BJ (cell line): ENCODE results near the gene CSPG5. TPM values are rescaled to one million over a fixed set of nuclear protein-coding genes. Genes with fewer than 3 reads are reported as not detected.

Experiments
- CTCF ChIA-PET: fragments of 350-600 bp; formaldehyde crosslinking; extraction: SDS; loops from one replicate; lab custom pipeline; 2021; ENCODE audit warnings: antibody characterized with exemption, inconsistent platforms; lab: Yijun Ruan, JAX
- POLR2A ChIA-PET: fragments of 300-600 bp; sonication (Branson Sonifier 250); formaldehyde crosslinking; extraction: SDS; loops from one replicate; lab custom pipeline; 2021; ENCODE audit warnings: antibody characterized with exemption; lab: Charles Lee
- DNase-seq: peaks from one replicate; pipeline ENCODE4 v3.0.0-alpha.2; 2011; ENCODE audit warnings: low read depth
- H3K27me3 ChIP-seq: 2 replicates; pipeline ENCODE4 v1.6.0; 2011; ENCODE audit warnings: low read length; ENCODE audit not compliant: control insufficient read depth, insufficient read depth
- H3K36me3 ChIP-seq: 2 replicates; pipeline ENCODE4 v1.5.1; 2011; ENCODE audit warnings: low read length; ENCODE audit not compliant: control insufficient read depth, insufficient read depth
- H3K4me3 ChIP-seq: 2 replicates; pipeline ENCODE4 v1.5.1; 2011; ENCODE audit warnings: low read depth, mild to moderate bottlenecking, control low read depth, low read length
- polyA plus RNA-seq: library from polyadenylated mRNA; depleted of rRNA; stranded (reverse); fragments of >200 nt; gene quantifications from 2 replicates; pipeline ENCODE4 v1.2.3, GENCODE V29; 2011
- TF ChIP-seq, protein P1 (sequence below): IDR thresholded peaks from 2 replicates; pipeline ENCODE4 v1.5.1; 2011; ENCODE audit warnings: low read depth, mild to moderate bottlenecking, control low read depth, inconsistent platforms, low read length, moderate library complexity; ENCODE audit not compliant: insufficient read depth

Gene CSPG5
- polyA plus RNA-seq, 1 experiment = 0.04 TPM

DNA sequence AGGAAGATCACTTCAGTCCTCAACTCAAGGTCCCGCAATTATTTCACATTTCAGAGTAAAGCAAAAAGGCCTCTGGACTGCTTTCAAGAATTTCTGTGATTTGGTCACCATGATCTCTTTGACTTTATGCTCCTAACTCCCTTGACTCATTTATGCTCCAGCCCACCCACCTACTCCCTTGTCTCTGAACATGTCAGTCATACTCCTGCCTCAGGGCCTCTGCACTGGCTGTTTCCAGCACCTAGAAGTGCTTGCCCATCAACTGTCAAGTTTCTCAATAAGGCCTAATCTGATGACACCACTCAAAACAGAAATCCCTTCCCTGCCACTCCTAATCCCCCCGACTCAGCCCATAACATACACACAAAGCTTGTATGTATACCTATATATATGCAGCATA is 36.1 kb upstream of the CSPG5 start:
- no peak for DNase-seq
- TF ChIP-seq, protein P1, sequence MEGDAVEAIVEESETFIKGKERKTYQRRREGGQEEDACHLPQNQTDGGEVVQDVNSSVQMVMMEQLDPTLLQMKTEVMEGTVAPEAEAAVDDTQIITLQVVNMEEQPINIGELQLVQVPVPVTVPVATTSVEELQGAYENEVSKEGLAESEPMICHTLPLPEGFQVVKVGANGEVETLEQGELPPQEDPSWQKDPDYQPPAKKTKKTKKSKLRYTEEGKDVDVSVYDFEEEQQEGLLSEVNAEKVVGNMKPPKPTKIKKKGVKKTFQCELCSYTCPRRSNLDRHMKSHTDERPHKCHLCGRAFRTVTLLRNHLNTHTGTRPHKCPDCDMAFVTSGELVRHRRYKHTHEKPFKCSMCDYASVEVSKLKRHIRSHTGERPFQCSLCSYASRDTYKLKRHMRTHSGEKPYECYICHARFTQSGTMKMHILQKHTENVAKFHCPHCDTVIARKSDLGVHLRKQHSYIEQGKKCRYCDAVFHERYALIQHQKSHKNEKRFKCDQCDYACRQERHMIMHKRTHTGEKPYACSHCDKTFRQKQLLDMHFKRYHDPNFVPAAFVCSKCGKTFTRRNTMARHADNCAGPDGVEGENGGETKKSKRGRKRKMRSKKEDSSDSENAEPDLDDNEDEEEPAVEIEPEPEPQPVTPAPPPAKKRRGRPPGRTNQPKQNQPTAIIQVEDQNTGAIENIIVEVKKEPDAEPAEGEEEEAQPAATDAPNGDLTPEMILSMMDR = no peak
- peaks cover 5% of the 10 kb centered on the region for H3K36me3 ChIP-seq
- H3K27me3 ChIP-seq = no peaks in the 10 kb centered on the region
- H3K4me3 ChIP-seq = no peak overlapping the region
- ChIA-PET POLR2A (no interaction called here), CTCF (interaction anchor here (2.5 kb wide), 1 partner anchor 13 kb away, joined by 7 read pairs; no protein-coding TSS in a partner anchor)

DNA sequence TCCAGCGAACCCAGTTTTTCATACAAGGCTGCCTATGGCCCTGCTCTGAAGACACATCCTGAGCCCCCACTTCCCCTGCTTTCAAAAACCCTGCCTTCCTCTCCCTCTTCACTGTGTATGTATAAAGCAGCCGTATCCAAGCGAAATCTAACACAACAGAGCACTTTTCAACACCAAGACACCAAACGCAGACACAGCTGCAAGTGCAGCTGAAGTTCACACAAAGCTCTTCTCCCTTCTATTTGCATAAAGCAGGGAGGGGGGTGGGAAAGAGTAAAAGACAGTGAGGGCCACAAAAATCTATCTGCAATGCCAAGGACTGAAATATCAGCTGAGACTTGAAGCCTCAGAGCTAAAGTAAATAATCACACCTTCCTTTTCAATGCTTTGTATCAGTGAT is 35.1 kb upstream of the CSPG5 start:
- no peak for DNase-seq
- TF ChIP-seq, protein P1 = no peak
- H3K36me3 ChIP-seq = peaks cover 4% of the 10 kb centered on the region
- ChIA-PET POLR2A (no interaction called here), CTCF (interaction anchor here (0.6 kb wide), 1 partner anchor 127 kb away, joined by 3 read pairs; no protein-coding TSS in a partner anchor)
- H3K4me3 ChIP-seq = no peak overlapping the region
- H3K27me3 ChIP-seq = no peaks in the 10 kb centered on the region

DNA sequence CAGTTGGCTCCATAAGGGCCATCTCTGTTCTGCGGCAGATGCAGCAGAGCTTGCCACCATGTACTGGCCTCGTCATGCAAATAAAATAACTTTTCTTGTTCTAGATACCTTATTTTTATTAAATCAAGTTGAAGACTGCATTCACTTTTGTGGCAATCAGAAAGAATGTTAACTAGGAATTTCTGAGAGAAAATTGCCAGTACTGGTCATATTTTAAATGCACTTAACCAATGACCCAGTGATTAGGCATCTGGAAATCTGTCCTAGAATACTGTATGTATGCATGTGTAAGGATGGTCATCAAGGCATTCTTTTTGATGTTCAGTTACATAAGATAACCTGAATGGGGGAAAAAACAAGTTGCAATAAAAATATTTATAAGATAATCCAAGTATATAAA is 34.2 kb upstream of the CSPG5 start:
- no peak overlapping the region for H3K4me3 ChIP-seq
- DNase-seq = no peak
- ChIA-PET POLR2A (no interaction called here), CTCF (interaction anchor here (0.6 kb wide), 1 partner anchor 184 kb away, joined by 4 read pairs; no protein-coding TSS in a partner anchor)
- peaks cover 6% of the 10 kb centered on the region for H3K36me3 ChIP-seq
- no peaks in the 10 kb centered on the region for H3K27me3 ChIP-seq
- TF ChIP-seq, protein P1 = no peak

DNA sequence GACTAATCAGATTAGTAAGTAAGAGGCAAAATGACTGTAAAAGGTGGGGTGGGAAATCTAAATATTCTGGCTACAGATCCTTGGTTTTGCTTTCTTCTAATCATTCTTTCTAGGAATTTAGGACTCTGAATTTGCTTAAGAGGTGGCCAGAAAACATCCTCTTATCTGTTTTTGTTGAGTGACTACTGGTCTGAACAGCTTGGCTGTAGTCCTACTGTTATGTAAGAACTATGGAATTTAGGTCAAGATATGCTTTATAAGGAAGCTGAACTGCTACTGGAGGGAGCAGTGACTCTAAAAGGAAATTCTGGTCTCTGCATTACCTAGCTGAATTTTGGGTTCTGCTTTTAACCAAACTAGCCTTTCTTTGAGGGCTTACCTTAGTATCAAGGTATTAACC is 33.5 kb upstream of the CSPG5 start:
- DNase-seq = peak; percentile 57
- Histone ChIP-seq H3K4me3 (no peak overlapping the region), H3K36me3 (peaks cover 8% of the 10 kb centered on the region), H3K27me3 (no peaks in the 10 kb centered on the region)
- ChIA-PET POLR2A (interaction anchor here (0.7 kb wide), 1 partner anchor 18 kb away, joined by 3 read pairs; no protein-coding TSS in a partner anchor), CTCF (no interaction called here)
- TF ChIP-seq, protein P1 = no peak

DNA sequence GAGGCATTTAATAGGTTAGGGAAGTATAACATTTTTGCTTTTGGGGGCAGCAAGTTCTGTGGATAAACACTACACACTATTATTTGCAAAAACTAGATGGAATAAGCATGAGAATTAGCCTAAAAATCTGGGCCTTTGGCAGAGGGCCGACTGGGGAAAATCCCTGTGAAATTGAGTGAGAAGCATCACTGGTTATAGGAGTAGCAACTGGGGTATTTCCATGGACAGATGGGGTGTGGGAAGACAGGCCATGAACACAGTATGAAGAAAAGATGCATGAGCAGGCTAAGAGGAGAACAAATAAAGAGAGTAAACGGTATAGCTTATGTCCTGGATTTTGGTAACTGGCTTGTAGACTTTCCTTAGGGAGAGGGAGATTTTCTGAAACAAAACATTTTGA is 32.9 kb upstream of the CSPG5 start:
- no peak for DNase-seq
- Histone ChIP-seq H3K36me3 (peaks cover 8% of the 10 kb centered on the region), H3K27me3 (no peaks in the 10 kb centered on the region), H3K4me3 (no peak overlapping the region)
- TF ChIP-seq, protein P1 = no peak
- POLR2A ChIA-PET = no interaction called here
- CTCF ChIA-PET = no interaction called here
